Neuronal stem cell (in vitro differentiated cells): ENCODE results near the gene OR2C3.
A peak's percentile ranks its signal among the peaks of the same experiment; 100 is the strongest.

Experiments
- DNase-seq: peaks from one replicate; pipeline ENCODE4 v3.0.0-alpha.2; 2013; ENCODE audit warnings: low spot score
- H2AFZ ChIP-seq: one replicate; pipeline ENCODE4 v1.6.1; 2013; ENCODE audit warnings: mild to moderate bottlenecking, low read length, inconsistent platforms
- H2AK5ac ChIP-seq: 2 replicates; pipeline ENCODE4 v1.6.1; 2013; ENCODE audit warnings: low read depth, mild to moderate bottlenecking, inconsistent platforms, low read length, moderate library complexity, mixed read lengths
- H2BK120ac ChIP-seq: 2 replicates; pipeline ENCODE4 v1.6.1; 2013; ENCODE audit warnings: low read depth, mild to moderate bottlenecking, inconsistent platforms, low read length, moderate library complexity, mixed read lengths
- H2BK12ac ChIP-seq: one replicate; pipeline ENCODE4 v1.6.1; 2013; ENCODE audit warnings: low read length, inconsistent platforms
- H2BK15ac ChIP-seq: 2 replicates; pipeline ENCODE4 v1.6.1; 2013; ENCODE audit warnings: mild to moderate bottlenecking, low read length, inconsistent platforms, mixed read lengths
- H2BK5ac ChIP-seq: one replicate; pipeline ENCODE4 v1.6.1; 2013; ENCODE audit warnings: inconsistent platforms, mild to moderate bottlenecking, low read length, moderate library complexity
- H3K14ac ChIP-seq: one replicate; pipeline ENCODE4 v1.6.1; 2013; ENCODE audit warnings: low read length, inconsistent platforms
- H3K18ac ChIP-seq: 2 replicates; pipeline ENCODE4 v1.6.1; 2013; ENCODE audit warnings: low read length, inconsistent platforms
- H3K23ac ChIP-seq: 2 replicates; pipeline ENCODE4 v1.6.1; 2013; ENCODE audit warnings: low read depth, mild to moderate bottlenecking, mixed read lengths, low read length, inconsistent platforms; ENCODE audit not compliant: poor library complexity
- H3K27ac ChIP-seq: replicated peaks from 3 replicates; pipeline ENCODE4 v1.5.1; 2013; ENCODE audit warnings: low read length, inconsistent platforms
- H3K27me3 ChIP-seq, 3 experiments: 2 replicates each; pipeline ENCODE4 v1.6.1; 2013; ENCODE audit warnings: low read length in 3 of 3, mild to moderate bottlenecking in 2 of 3, inconsistent platforms in 1 of 3, low read depth in 1 of 3, mixed read lengths in 1 of 3, moderate library complexity in 1 of 3; ENCODE audit not compliant: control insufficient read depth in 3 of 3, insufficient read depth in 3 of 3
- H3K36me3 ChIP-seq, 2 donors: replicated peaks in 1 of 2; 2 replicates each; pipeline ENCODE4 v1.6.1; 2013; ENCODE audit warnings: low read length in 2 of 2; ENCODE audit not compliant: control insufficient read depth in 2 of 2, insufficient read depth in 2 of 2
- H3K4ac ChIP-seq: 2 replicates; pipeline ENCODE4 v1.6.1; 2013; ENCODE audit warnings: inconsistent platforms, mild to moderate bottlenecking, low read length, moderate library complexity
- H3K4me1 ChIP-seq, 2 donors: 1 replicate in 1 of 2; 2 replicates in 1 of 2; pipeline ENCODE4 v1.6.1; 2013; ENCODE audit warnings: low read length in 2 of 2, low read depth in 1 of 2; ENCODE audit not compliant: control insufficient read depth in 2 of 2, insufficient read depth in 1 of 2
- H3K4me2 ChIP-seq: one replicate; pipeline ENCODE4 v1.6.1; 2013; ENCODE audit warnings: mild to moderate bottlenecking, low read length, inconsistent platforms; ENCODE audit not compliant: insufficient read depth, poor library complexity, severe bottlenecking
- H3K4me3 ChIP-seq, 2 donors: 2 replicates each; pipeline ENCODE4 v1.5.1; 2013; ENCODE audit warnings: low read length in 2 of 2, mild to moderate bottlenecking in 2 of 2, inconsistent platforms in 1 of 2, moderate library complexity in 1 of 2
- H3K79me1 ChIP-seq: one replicate; pipeline ENCODE4 v1.6.1; 2013; ENCODE audit warnings: low read depth, mild to moderate bottlenecking, inconsistent platforms, low read length, moderate library complexity
- H3K9ac ChIP-seq: one replicate; pipeline ENCODE4 v1.6.1; 2013; ENCODE audit warnings: mild to moderate bottlenecking, low read depth, low read length, inconsistent platforms; ENCODE audit not compliant: poor library complexity
- H3K9me3 ChIP-seq, 2 donors: replicated peaks in 1 of 2; 2 replicates each; pipeline versions ENCODE3 to v1.6.1; 2013; ENCODE audit warnings: low read length in 2 of 2, mild to moderate bottlenecking in 2 of 2, inconsistent platforms in 1 of 2, low read depth in 1 of 2, mixed read lengths in 1 of 2, moderate library complexity in 1 of 2; ENCODE audit not compliant: control insufficient read depth in 2 of 2, insufficient read depth in 1 of 2
- H4K8ac ChIP-seq: one replicate; pipeline ENCODE4 v1.6.1; 2013; ENCODE audit warnings: low read depth, mild to moderate bottlenecking, inconsistent platforms, low read length, moderate library complexity
- H4K91ac ChIP-seq: one replicate; pipeline ENCODE4 v1.6.1; 2013; ENCODE audit warnings: low read length, low read depth, mild to moderate bottlenecking, inconsistent platforms; ENCODE audit not compliant: poor library complexity
- WGBS, 2 donors: extraction: QIAGEN DNeasy Blood & Tissue Kit; methylation state at CpG; one replicate each; pipeline ENCODE4 v1.1.7; 2013; ENCODE audit warnings: missing lambda C conversion rate in 2 of 2, mixed read lengths in 1 of 2; ENCODE audit not compliant: insufficient read length in 2 of 2, insufficient replicate concordance in 1 of 2; ENCODE audit errors: extremely low coverage in 2 of 2; 5-methylcytosine and 5-hydroxymethylcytosine counted together

OR2C3 gene

GRCh38 chr1:247552231-247552630, 16.0 kb upstream of the OR2C3 start:
- no peak overlapping the region for H3K23ac ChIP-seq
- no peaks in the 10 kb centered on the region for H3K27me3 ChIP-seq
- no peak overlapping the region for H3K4ac ChIP-seq
- H3K27ac ChIP-seq: no peak overlapping the region
- H3K14ac ChIP-seq: no peak overlapping the region
- no peak overlapping the region for H2AK5ac ChIP-seq
- DNase-seq: no peak
- no peak overlapping the region for H4K8ac ChIP-seq
- no peak overlapping the region for H2BK12ac ChIP-seq
- no peak overlapping the region for H3K9ac ChIP-seq
- H2BK15ac ChIP-seq: no peak overlapping the region
- no peak overlapping the region for H4K91ac ChIP-seq
- H3K79me1 ChIP-seq: peaks cover 2% of the 10 kb centered on the region
- no peak overlapping the region for H2BK120ac ChIP-seq
- no peak overlapping the region for H3K4me3 ChIP-seq
- no peak overlapping the region for H3K4me2 ChIP-seq
- WGBS, 2 donors: no CpG with 5 or more reads among the region's 2 CpGs
- H3K9me3 ChIP-seq: no peaks in the 10 kb centered on the region
- H2BK5ac ChIP-seq: no peak overlapping the region
- H3K18ac ChIP-seq: no peak overlapping the region
- no peaks in the 10 kb centered on the region for H3K4me1 ChIP-seq
- H3K36me3 ChIP-seq: no peaks in the 10 kb centered on the region
- no peak overlapping the region for H2AFZ ChIP-seq

- Histone ChIP-seq H3K36me3 (no peaks in the 10 kb centered on the region), H4K91ac (no peak overlapping the region), H3K4ac (no peak overlapping the region), H3K27ac (no peak overlapping the region), H3K4me2 (no peak overlapping the region), H3K79me1 (peaks cover 2% of the 10 kb centered on the region), H3K4me3 (no peak overlapping the region), H2BK12ac (no peak overlapping the region), H2BK5ac (no peak overlapping the region), H3K9ac (no peak overlapping the region), H3K18ac (no peak overlapping the region), H4K8ac (no peak overlapping the region), H2AK5ac (no peak overlapping the region), H2AFZ (no peak overlapping the region), H3K27me3 (no peaks in the 10 kb centered on the region), H3K23ac (no peak overlapping the region), H2BK15ac (no peak overlapping the region), H3K4me1 (no peaks in the 10 kb centered on the region), H3K14ac (no peak overlapping the region), H2BK120ac (no peak overlapping the region), H3K9me3 (no peaks in the 10 kb centered on the region)
- no peak for DNase-seq
- WGBS, 2 donors: no CpG with 5 or more reads among the region's 1 CpG
Measured at GRCh38 chr1:247551721-247552120, 15.5 kb upstream of the OR2C3 start.

- no peak within 1 kb of the TSS for H3K23ac ChIP-seq
- H3K4me3 ChIP-seq: no peak within 1 kb of the TSS
- H3K4ac ChIP-seq: no peak within 1 kb of the TSS
- H2AFZ ChIP-seq: no peak within 1 kb of the TSS
- H4K91ac ChIP-seq: no peak within 1 kb of the TSS
- H3K36me3 ChIP-seq: no peaks in the 10 kb centered on the region
- H3K4me1 ChIP-seq: no peaks in the 10 kb centered on the region
- H3K4me2 ChIP-seq: no peak within 1 kb of the TSS
- no peak within 1 kb of the TSS for H2BK120ac ChIP-seq
- no peak within 1 kb of the TSS for H4K8ac ChIP-seq
- no peaks in the 10 kb centered on the region for H3K79me1 ChIP-seq
- no peak within 1 kb of the TSS for H2BK5ac ChIP-seq
- no peak within 1 kb of the TSS for H3K27ac ChIP-seq
- H3K18ac ChIP-seq: peak within 1 kb of the TSS; percentile 20
- DNase-seq: no peak
- H3K14ac ChIP-seq: no peak within 1 kb of the TSS
- H3K27me3 ChIP-seq: no peaks in the 10 kb centered on the region
- no peak within 1 kb of the TSS for H2AK5ac ChIP-seq
- no peak within 1 kb of the TSS for H2BK12ac ChIP-seq
- H2BK15ac ChIP-seq: no peak within 1 kb of the TSS
- H3K9ac ChIP-seq: no peak within 1 kb of the TSS
- no peaks in the 10 kb centered on the region for H3K9me3 ChIP-seq
- WGBS, 2 donors: no CpG with 5 or more reads among the region's 13 CpGs
Measured at GRCh38 chr1:247548769-247549182, 12.5 kb upstream of the OR2C3 start, which contains the start of gene GCSAML. GCSAML (plus strand) TSS chr1:247549134; CDS start chr1:247549192, 58 bp downstream.

GRCh38 chr1:247548092-247548491, 11.9 kb upstream of the OR2C3 start:
- Histone ChIP-seq H3K79me1 (no peaks in the 10 kb centered on the region), H3K14ac (no peak overlapping the region), H3K18ac (no peak overlapping the region), H3K4ac (no peak overlapping the region), H3K9me3 (no peaks in the 10 kb centered on the region), H3K9ac (no peak overlapping the region), H3K27me3 (no peaks in the 10 kb centered on the region), H2BK5ac (no peak overlapping the region), H3K4me3 (no peak overlapping the region), H2BK12ac (no peak overlapping the region), H2BK15ac (no peak overlapping the region), H3K4me1 (no peaks in the 10 kb centered on the region), H3K23ac (no peak overlapping the region), H2BK120ac (no peak overlapping the region), H2AFZ (no peak overlapping the region), H3K4me2 (no peak overlapping the region), H4K8ac (no peak overlapping the region), H3K27ac (no peak overlapping the region), H2AK5ac (no peak overlapping the region), H3K36me3 (no peaks in the 10 kb centered on the region), H4K91ac (no peak overlapping the region)
- DNase-seq: no peak
- no CpG with 5 or more reads among the region's 5 CpGs for WGBS, 2 donors
